OCI-LY7 (cell line): Measurements from ENCODE around the gene ATP5PD.

Experiments used
- EZH2phosphoT487 ChIP-seq: fragments of 200-600 bp; sonication (generic); IDR thresholded peaks from 2 replicates; pipeline ENCODE4 v1.6.1; 2018; ENCODE audit warnings: low read depth, borderline replicate concordance, mild to moderate bottlenecking, mixed run types, antibody characterized with exemption, low read length, moderate library complexity, mixed read lengths
- TF ChIP-seq, protein P1 (sequence below): fragments of 200-600 bp; sonication (generic); conservative IDR thresholded peaks from 2 replicates; pipeline ENCODE4 v1.5.1; 2014; ENCODE audit warnings: mild to moderate bottlenecking, antibody characterized with exemption, low read length, moderate library complexity, mixed read lengths

- TF ChIP-seq, protein P1, sequence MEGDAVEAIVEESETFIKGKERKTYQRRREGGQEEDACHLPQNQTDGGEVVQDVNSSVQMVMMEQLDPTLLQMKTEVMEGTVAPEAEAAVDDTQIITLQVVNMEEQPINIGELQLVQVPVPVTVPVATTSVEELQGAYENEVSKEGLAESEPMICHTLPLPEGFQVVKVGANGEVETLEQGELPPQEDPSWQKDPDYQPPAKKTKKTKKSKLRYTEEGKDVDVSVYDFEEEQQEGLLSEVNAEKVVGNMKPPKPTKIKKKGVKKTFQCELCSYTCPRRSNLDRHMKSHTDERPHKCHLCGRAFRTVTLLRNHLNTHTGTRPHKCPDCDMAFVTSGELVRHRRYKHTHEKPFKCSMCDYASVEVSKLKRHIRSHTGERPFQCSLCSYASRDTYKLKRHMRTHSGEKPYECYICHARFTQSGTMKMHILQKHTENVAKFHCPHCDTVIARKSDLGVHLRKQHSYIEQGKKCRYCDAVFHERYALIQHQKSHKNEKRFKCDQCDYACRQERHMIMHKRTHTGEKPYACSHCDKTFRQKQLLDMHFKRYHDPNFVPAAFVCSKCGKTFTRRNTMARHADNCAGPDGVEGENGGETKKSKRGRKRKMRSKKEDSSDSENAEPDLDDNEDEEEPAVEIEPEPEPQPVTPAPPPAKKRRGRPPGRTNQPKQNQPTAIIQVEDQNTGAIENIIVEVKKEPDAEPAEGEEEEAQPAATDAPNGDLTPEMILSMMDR: no peak
- no peak for TF ChIP-seq EZH2phosphoT487
Observed at GRCh38 chr17:75011401-75012095, 35.2 kb downstream of the ATP5PD start.
